NCI-H2227 (cell line): ENCODE measurements around the gene CCDC110.

Experiments
- DNase-seq: peaks from one replicate; lab custom pipeline; 2025; ENCODE audit not compliant: unreplicated experiment; lab: John Stamatoyannopoulos, UW

Gene CCDC110

GRCh38 chr4:185473247-185473646, 1.7 kb upstream of the CCDC110 start:
- DNase-seq, result no peak

- peak; percentile 16 for DNase-seq
These were observed 590 bp upstream of the CCDC110 start for GRCh38 chr4:185472103-185472542.

GRCh38 chr4:185470501-185471195, 885 bp downstream of the CCDC110 start:
- peak; percentile 59 for DNase-seq

- peak; percentile 2 for DNase-seq
These were observed 1.9 kb downstream of the CCDC110 start for GRCh38 chr4:185469580-185470154.

- DNase-seq, result no peak
These were observed 2.5 kb downstream of the CCDC110 start for GRCh38 chr4:185468999-185469398.

DNA sequence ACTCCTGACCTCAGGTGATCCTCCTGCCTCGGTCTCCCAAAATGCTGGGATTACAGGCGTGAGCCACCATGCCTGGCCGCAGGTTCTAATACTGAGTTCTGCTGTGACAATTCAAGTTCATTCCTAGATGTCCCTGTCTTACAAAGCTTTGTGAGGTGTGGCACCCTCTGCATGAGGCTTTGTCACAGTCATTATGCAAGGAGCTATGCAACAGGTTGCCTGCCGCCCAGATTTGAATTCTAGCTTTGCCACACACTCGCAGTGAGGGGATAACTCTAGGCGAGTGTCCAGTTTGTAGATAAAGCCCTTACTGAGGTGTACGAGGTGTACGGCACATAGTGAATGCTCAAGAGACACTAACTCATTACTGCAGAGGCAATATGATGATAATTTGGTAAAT, 3.5 kb downstream of the CCDC110 start:
- no peak for DNase-seq

DNA sequence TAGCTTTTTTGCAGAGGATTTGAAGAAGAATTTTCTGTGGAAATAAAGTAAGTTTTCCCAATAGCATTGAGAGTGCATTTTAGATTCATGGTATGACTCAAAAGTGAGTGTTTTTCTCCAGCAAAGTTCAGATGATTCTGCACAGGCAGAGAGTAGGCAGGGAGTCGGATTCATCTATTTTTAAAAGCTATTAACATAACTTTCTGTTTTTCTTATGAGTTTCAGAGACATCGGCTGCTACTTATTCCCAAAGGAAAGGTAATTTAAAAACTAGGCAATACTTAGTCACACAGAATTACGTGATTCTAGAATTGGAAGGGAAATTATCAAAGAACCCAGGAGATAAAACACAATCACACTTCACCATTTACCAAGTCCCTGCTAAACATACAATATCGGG, 4.4 kb downstream of the CCDC110 start:
- DNase-seq, result no peak

DNA sequence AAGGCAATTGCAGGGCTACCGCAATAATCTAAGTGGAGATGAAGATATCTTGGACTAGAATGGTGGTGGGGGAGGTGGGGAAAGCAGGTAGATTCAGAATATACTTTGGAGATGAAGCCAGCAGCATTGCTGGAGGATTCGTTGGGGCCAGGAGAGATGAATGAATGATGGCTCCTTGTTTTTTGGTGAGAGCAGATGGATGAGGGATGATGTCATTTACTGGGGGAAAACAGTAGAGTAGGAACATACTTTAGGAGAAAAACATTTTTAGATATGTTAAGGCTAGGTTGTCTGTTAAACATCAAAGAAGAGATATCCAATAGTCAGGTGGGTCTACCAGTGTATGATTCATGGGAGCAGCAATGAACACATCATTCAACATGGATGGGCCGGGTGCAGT, 5.8 kb downstream of the CCDC110 start:
- no peak for DNase-seq

- no peak for DNase-seq
These were observed 6.6 kb downstream of the CCDC110 start for GRCh38 chr4:185464887-185465286.

DNA sequence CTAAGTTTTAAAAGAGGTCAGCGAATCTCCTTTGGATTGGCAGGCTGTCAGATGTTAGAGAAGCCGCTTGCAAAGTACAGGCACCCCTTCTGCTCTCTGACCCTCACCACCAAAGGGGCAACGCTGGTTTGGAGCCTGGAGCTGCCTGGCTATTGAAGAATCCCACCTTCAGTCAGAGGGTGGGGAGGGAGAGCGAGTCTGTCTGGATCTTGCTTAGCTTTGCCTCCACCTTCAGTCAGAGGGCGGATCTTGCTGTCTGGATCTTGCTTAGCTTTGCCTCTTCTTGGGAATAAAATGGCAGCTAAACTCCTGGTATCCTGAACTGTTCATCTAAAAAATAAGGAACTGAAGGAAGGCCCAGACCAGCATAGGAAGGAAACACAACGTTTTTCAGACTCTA, 7.3 kb downstream of the CCDC110 start:
- peak; percentile 27 for DNase-seq

- DNase-seq, result no peak
These were observed 8.0 kb downstream of the CCDC110 start for GRCh38 chr4:185463541-185463940.

GRCh38 chr4:185461565-185461964, 10.0 kb downstream of the CCDC110 start:
- no peak for DNase-seq

DNA sequence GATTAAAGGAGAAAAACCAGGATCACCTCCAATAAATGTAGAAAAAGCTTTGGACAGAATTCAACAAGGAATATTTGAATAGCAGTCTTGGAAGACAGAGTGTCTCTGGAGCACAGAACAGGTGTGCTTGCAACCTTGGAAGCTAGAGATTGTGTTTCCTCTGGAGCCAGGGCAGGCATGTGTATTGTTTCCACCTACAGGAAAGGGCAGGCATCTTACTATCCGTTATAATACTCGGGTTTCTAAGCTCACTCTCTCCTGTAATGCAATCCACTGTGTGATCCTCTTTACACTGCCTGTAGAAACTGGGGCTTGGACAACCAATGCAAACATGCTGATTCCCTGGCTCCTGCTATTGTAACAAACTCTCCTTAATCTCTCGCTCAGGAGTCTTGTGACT, 14.4 kb downstream of the CCDC110 start:
- DNase-seq, result no peak

- DNase-seq, result no peak
These were observed 15.4 kb downstream of the CCDC110 start for GRCh38 chr4:185456131-185456530.

DNA sequence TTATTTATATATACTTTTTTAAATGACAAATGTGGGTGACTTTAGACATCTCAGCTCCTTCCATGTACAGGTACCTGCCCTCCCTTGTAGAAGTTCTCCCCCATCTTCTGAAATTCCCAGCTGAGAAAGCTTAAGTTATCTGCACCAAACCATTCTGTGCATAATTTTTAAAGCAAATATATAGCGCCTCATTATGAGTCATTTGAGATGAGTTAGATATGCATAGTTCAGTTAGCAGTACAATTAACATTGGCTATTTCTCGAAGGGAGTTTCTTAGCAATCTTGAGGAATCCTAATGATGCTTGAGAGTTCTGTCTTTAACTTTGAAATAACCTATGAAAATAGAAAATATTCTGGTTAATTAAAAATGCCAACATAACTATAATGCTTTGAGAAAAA, 26.3 kb downstream of the CCDC110 start:
- no peak for DNase-seq

DNA sequence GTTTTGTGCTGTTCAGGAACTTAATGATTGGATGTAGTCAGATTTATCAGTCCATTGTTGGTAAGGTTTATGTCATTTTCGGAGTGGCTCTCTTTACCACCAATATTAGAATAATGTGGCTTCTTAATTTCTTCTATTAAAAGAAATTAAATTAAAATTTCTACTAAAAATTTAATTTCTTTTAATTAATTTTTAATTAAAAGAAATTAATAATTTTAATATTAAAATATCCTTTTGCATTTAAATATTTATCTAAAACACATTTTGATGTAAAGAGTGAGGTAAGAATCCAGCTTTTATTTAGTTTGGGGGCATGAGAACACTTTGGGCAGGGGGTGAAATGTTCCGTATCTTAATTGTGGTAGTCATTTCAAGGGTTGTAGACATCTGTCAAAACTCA, 30.1 kb downstream of the CCDC110 start:
- no peak for DNase-seq

DNA sequence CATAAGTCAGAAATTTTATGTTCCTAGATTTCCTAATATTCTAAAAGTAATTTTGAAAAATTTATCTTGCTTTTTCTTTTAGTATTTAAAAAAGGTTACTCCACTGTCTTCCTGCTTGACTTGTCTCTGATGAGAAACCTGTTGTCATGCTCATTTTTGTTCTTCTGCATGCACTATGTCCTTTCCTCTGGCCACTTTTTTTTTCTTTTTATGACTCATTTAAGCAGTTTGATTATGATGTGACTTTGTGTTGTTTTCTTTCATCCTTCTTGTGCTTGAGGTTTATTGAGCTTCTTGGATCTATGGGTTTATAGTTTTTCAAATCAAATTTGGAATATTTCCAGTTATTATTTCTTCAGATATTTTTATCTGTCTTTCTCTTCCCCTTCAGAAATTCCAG, 33.7 kb downstream of the CCDC110 start:
- no peak for DNase-seq

GRCh38 chr4:185435466-185435865, 36.1 kb downstream of the CCDC110 start:
- DNase-seq, result no peak

DNA sequence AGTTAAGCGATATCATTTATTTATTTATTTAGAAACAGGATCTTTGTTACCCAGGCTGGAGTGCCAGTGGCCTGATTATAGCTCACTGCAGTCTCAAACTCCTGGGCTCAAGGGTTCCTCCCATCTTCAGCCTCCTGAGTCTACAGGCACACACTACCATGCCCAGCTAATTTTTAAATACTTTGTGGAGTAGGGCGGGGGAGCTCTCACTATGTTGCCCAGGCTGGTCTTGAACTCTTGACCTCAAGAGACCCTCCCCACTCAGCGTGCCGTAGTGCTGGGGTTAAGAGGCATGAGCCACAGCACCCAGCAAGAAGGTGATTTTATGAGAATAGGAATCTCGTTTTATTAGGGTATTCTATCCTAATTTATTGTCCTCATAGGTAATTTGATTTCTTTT, 41.9 kb downstream of the CCDC110 start:
- DNase-seq, result no peak

DNA sequence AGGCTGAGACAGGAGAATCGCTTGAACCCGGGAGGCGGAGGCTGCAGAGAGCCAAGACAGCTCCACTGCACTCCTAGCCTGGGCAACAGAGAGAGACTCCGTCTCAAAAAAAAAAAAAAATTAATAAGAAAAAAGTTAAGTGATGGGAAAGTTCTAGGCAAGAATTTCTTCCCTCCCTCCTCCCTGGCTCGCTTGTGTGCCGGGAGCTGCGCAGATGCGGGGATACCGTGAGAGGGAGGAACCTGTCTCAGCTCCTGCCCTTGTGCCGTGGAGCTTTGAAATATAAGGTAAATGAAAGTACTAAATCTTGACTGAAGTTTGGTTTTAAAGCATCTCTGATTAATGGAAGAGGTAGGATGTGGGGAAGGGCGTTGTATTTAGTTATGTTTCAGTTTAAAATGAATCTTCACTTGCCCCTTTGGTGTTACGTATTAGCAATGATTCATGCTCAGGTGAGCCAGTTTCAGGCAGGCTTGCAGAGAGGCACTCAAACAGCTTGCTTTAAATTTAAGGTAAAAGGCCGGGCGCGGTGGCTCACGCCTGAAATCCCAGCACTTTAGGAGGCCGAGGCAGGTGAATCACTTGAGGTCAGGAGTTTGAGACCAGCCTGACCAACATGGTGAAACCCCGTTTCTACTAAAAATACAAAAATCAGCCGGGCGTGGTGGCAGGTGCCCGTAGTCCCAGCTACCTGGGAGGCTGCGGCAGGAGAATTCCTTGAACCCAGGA, 44.4 kb downstream of the CCDC110 start:
- DNase-seq, result no peak

GRCh38 chr4:185425647-185426352, 45.7 kb downstream of the CCDC110 start, which contains the start of gene UFSP2:
Gene UFSP2, minus strand, starts transcription at chr4:185425964. Its CDS starts 96 bp downstream, at chr4:185425868.
- peak; percentile 93 for DNase-seq
